GM06990 (cell line): ENCODE measurements around the gene CARS2.

ENCODE experiments used
- DNase-seq: peaks from one replicate; pipeline ENCODE4 v3.0.0-alpha.2; 2011; ENCODE audit not compliant: insufficient read length; ENCODE audit errors: extremely low read depth
- H3K27me3 ChIP-seq: replicated peaks from 2 replicates; pipeline ENCODE4 v1.6.0; 2011; ENCODE audit warnings: low read length; ENCODE audit not compliant: control insufficient read depth, insufficient read depth
- H3K36me3 ChIP-seq: 2 replicates; pipeline ENCODE4 v1.5.1; 2011; ENCODE audit warnings: low read length; ENCODE audit not compliant: control insufficient read depth, insufficient read depth
- H3K4me3 ChIP-seq: replicated peaks from 2 replicates; pipeline ENCODE4 v1.5.1; 2011; ENCODE audit warnings: low read depth, mild to moderate bottlenecking, control low read depth, low read length
- CTCF ChIP-seq: IDR thresholded peaks from 2 replicates; pipeline ENCODE4 v1.5.1; 2011; ENCODE audit warnings: low read length, control low read depth, mild to moderate bottlenecking, inconsistent platforms; ENCODE audit not compliant: insufficient read depth, poor library complexity, severe bottlenecking

The CARS2 gene

GRCh38 chr13:110648848-110649421, 57.0 kb downstream of the CARS2 start:
- no peaks in the 10 kb centered on the region for H3K27me3 ChIP-seq
- TF ChIP-seq CTCF, result no peak
- DNase-seq, result no peak
- H3K36me3 ChIP-seq, result peaks cover 12% of the 10 kb centered on the region
- H3K4me3 ChIP-seq, result no peak overlapping the region

- H3K27me3 ChIP-seq, result no peaks in the 10 kb centered on the region
- no peak overlapping the region for H3K4me3 ChIP-seq
- no peak for TF ChIP-seq CTCF
- DNase-seq, result no peak
- H3K36me3 ChIP-seq, result peaks cover 16% of the 10 kb centered on the region
These were observed 57.6 kb downstream of the CARS2 start for GRCh38 chr13:110648146-110648819.

- H3K36me3 ChIP-seq, result peaks cover 21% of the 10 kb centered on the region
- no peak for TF ChIP-seq CTCF
- no peak for DNase-seq
These were observed 58.6 kb downstream of the CARS2 start for GRCh38 chr13:110647365-110647737.

GRCh38 chr13:110646442-110647364, 59.2 kb downstream of the CARS2 start:
- H3K36me3 ChIP-seq, result peaks cover 25% of the 10 kb centered on the region
- no peak for TF ChIP-seq CTCF
- no peak overlapping the region for H3K4me3 ChIP-seq
- no peaks in the 10 kb centered on the region for H3K27me3 ChIP-seq
- DNase-seq, result no peak

More at GRCh38 chr13:110647365-110647737, 58.6 kb downstream of the CARS2 start:
- Histone ChIP-seq H3K4me3 (no peak overlapping the region), H3K27me3 (no peaks in the 10 kb centered on the region)

GRCh38 chr13:110645750-110646149, 60.2 kb downstream of the CARS2 start:
- H3K4me3 ChIP-seq, result no peak overlapping the region
- no peaks in the 10 kb centered on the region for H3K27me3 ChIP-seq
- peaks cover 30% of the 10 kb centered on the region for H3K36me3 ChIP-seq
- no peak for TF ChIP-seq CTCF
- DNase-seq, result no peak
